ENCODE measurements around the gene PSMB2. TPM values are rescaled to one million over a fixed set of nuclear protein-coding genes. Genes with fewer than 3 reads are reported as not detected.

Gene PSMB2
- total RNA-seq, 1 donor from 2014 or later = 98.6 TPM

- H3K9me3 ChIP-seq (ENCODE audit: insufficient read depth, low read depth, low read length) = no peaks in the 10 kb centered on the region
- TF ChIP-seq EZH2 (IDR thresholded peaks at IDR 0.05; ENCODE audit: insufficient read depth, low read length) (no peak), CTCF (IDR thresholded peaks at IDR 0.05; ENCODE audit: insufficient read depth, low read depth, low read length) (no peak)
- peaks cover 23% of the 10 kb centered on the region for H3K27me3 ChIP-seq (ENCODE audit: insufficient read depth, low read length)
- H4K20me1 ChIP-seq (ENCODE audit: insufficient read depth, low read length) = no peaks in the 10 kb centered on the region
- Mint-ChIP-seq H3K27ac (ENCODE audit: unreplicated experiment) (no peak overlapping the region), H3K4me3 (ENCODE audit: unreplicated experiment) (no peak overlapping the region), H3K9me3 (ENCODE audit: unreplicated experiment) (peaks cover 2% of the 10 kb centered on the region), H3K36me3 (ENCODE audit: low read depth, unreplicated experiment) (no peaks in the 10 kb centered on the region), H3K27me3 (ENCODE audit: low read depth, unreplicated experiment) (peaks cover 35% of the 10 kb centered on the region), H3K4me1 (ENCODE audit: low read depth, unreplicated experiment) (no peaks in the 10 kb centered on the region)
- DNase-seq (ENCODE audit: low read depth) (no peak), FAIRE-seq (no peak)
- H3K79me2 ChIP-seq (ENCODE audit: insufficient read depth, low read length) = no peaks in the 10 kb centered on the region
- H3K4me3 ChIP-seq (ENCODE audit: insufficient read depth, low read depth, low read length) = no peak overlapping the region
- H3K4me1 ChIP-seq (ENCODE audit: insufficient read depth, low read length) = no peaks in the 10 kb centered on the region
- H2AFZ ChIP-seq (ENCODE audit: low read depth, low read length) = no peak overlapping the region
- no peaks in the 10 kb centered on the region for H3K36me3 ChIP-seq (ENCODE audit: insufficient read depth, low read length)
- H3K4me2 ChIP-seq (ENCODE audit: low read length) = no peak overlapping the region
- H3K9ac ChIP-seq (ENCODE audit: low read length) = no peak overlapping the region
- H3K27ac ChIP-seq (ENCODE audit: low read depth, low read length) = no peak overlapping the region
Measured at GRCh38 chr1:35668506-35668905, 27.2 kb upstream of the PSMB2 start.

- Mint-ChIP-seq H3K4me3 (ENCODE audit: unreplicated experiment) (no peak overlapping the region), H3K4me1 (ENCODE audit: low read depth, unreplicated experiment) (no peaks in the 10 kb centered on the region), H3K36me3 (ENCODE audit: low read depth, unreplicated experiment) (no peaks in the 10 kb centered on the region), H3K27ac (ENCODE audit: unreplicated experiment) (no peak overlapping the region), H3K27me3 (ENCODE audit: low read depth, unreplicated experiment) (peaks cover 30% of the 10 kb centered on the region), H3K9me3 (ENCODE audit: unreplicated experiment) (no peaks in the 10 kb centered on the region)
- Histone ChIP-seq H3K79me2 (ENCODE audit: insufficient read depth, low read length) (no peaks in the 10 kb centered on the region), H3K27ac (ENCODE audit: low read depth, low read length) (no peak overlapping the region), H3K4me1 (ENCODE audit: insufficient read depth, low read length) (no peaks in the 10 kb centered on the region), H3K27me3 (ENCODE audit: insufficient read depth, low read length) (peaks cover 23% of the 10 kb centered on the region), H3K36me3 (ENCODE audit: insufficient read depth, low read length) (no peaks in the 10 kb centered on the region), H3K4me2 (ENCODE audit: low read length) (no peak overlapping the region), H3K9me3 (ENCODE audit: insufficient read depth, low read depth, low read length) (no peaks in the 10 kb centered on the region), H2AFZ (ENCODE audit: low read depth, low read length) (no peak overlapping the region), H4K20me1 (ENCODE audit: insufficient read depth, low read length) (no peaks in the 10 kb centered on the region), H3K4me3 (ENCODE audit: insufficient read depth, low read depth, low read length) (no peak overlapping the region), H3K9ac (ENCODE audit: low read length) (no peak overlapping the region)
- DNase-seq (ENCODE audit: low read depth) = no peak
- TF ChIP-seq CTCF (IDR thresholded peaks at IDR 0.05; ENCODE audit: insufficient read depth, low read depth, low read length) (no peak), EZH2 (IDR thresholded peaks at IDR 0.05; ENCODE audit: insufficient read depth, low read length) (no peak)
- FAIRE-seq = no peak
Measured at GRCh38 chr1:35666916-35667315, 25.6 kb upstream of the PSMB2 start.

- Histone ChIP-seq H3K9ac (ENCODE audit: low read length) (no peak overlapping the region), H3K79me2 (ENCODE audit: insufficient read depth, low read length) (no peaks in the 10 kb centered on the region), H3K4me1 (ENCODE audit: insufficient read depth, low read length) (no peaks in the 10 kb centered on the region), H3K4me3 (ENCODE audit: insufficient read depth, low read depth, low read length) (no peak overlapping the region), H3K36me3 (ENCODE audit: insufficient read depth, low read length) (no peaks in the 10 kb centered on the region), H4K20me1 (ENCODE audit: insufficient read depth, low read length) (no peaks in the 10 kb centered on the region), H3K4me2 (ENCODE audit: low read length) (no peak overlapping the region), H3K27me3 (ENCODE audit: insufficient read depth, low read length) (peaks cover 23% of the 10 kb centered on the region), H3K9me3 (ENCODE audit: insufficient read depth, low read depth, low read length) (no peaks in the 10 kb centered on the region), H3K27ac (ENCODE audit: low read depth, low read length) (no peak overlapping the region), H2AFZ (ENCODE audit: low read depth, low read length) (no peak overlapping the region)
- no peak overlapping the region for H3K4me3 Mint-ChIP-seq (ENCODE audit: unreplicated experiment)
- peaks cover 27% of the 10 kb centered on the region for H3K27me3 Mint-ChIP-seq (ENCODE audit: low read depth, unreplicated experiment)
- TF ChIP-seq EZH2 (IDR thresholded peaks at IDR 0.05; ENCODE audit: insufficient read depth, low read length) = no peak
- TF ChIP-seq CTCF (IDR thresholded peaks at IDR 0.05; ENCODE audit: insufficient read depth, low read depth, low read length) = no peak
- no peak for DNase-seq (ENCODE audit: low read depth)
- H3K27ac Mint-ChIP-seq (ENCODE audit: unreplicated experiment) = no peak overlapping the region
- no peaks in the 10 kb centered on the region for H3K9me3 Mint-ChIP-seq (ENCODE audit: unreplicated experiment)
- H3K36me3 Mint-ChIP-seq (ENCODE audit: low read depth, unreplicated experiment) = no peaks in the 10 kb centered on the region
- FAIRE-seq = no peak
- no peaks in the 10 kb centered on the region for H3K4me1 Mint-ChIP-seq (ENCODE audit: low read depth, unreplicated experiment)
Measured at GRCh38 chr1:35666216-35666615, 24.9 kb upstream of the PSMB2 start.

Data from astrocyte (in vitro differentiated cells and primary cell).